Measurements from ENCODE around the gene WDR37. TPM values are rescaled to one million over a fixed set of nuclear protein-coding genes. Genes with fewer than 3 reads are reported as not detected.

The WDR37 gene
- total and polyA plus RNA-seq, 2 donors (not counting 1 experiment from before 2014, with no cell fraction given) = 17.3 to 33.2 TPM

DNA sequence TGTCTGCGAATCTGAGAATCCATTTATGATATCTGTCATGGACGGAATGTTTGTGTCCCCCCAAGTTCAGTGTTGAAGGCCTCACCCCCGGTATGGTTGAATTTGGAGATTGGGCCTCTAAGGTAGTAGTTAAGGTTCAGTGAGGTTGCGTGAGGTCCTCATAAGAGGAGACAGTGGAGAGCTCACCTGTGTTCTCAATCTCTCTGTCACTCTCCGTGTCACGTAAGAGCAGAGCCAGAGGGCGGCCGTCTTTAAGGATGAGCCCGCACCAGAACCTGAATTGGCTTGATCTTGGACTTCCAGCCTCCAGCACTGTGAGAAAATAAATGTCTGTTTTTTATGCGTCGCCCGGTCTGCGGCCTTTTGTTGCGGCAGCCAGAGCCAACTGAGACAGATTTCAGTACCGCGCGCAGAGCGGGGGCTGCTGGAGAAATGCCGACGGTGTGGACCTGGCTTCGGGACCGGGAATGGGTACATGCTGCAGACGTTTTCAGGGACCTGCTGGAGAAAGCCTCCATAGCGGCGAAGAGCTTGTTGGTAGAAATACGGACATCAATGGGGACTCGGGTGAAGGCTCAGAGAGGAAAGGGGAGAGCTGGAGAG lies 40.2 kb downstream of the WDR37 start:
- DNase-seq (no peak), ATAC-seq (ENCODE audit: low read depth) (no peak)
- TF ChIP-seq EZH2 (IDR thresholded peaks at IDR 0.05; ENCODE audit: borderline replicate concordance, insufficient read depth, low read depth, low read length, poor library complexity, severe bottlenecking) (no peak), CTCF (IDR thresholded peaks at IDR 0.05) (no peak)
- no peak overlapping the region for H3K4me2 ChIP-seq (replicated peaks; ENCODE audit: low read depth, low read length, poor library complexity, severe bottlenecking)
- no peak overlapping the region for H3K27ac ChIP-seq (ENCODE audit: low read length in 2 of 2)
- peaks cover 13% of the 10 kb centered on the region for H4K20me1 ChIP-seq (ENCODE audit: control insufficient read depth, insufficient read depth, low read length, poor library complexity, severe bottlenecking)
- H3K27me3 ChIP-seq (replicated peaks in 1 of 4; ENCODE audit: control extremely low read depth in 1 of 4, control insufficient read depth in 3 of 4, insufficient read depth in 4 of 4, low read length in 3 of 4) = no peaks in the 10 kb centered on the region
- 95% methylated on average over 27 of the region's 27 CpGs for WGBS (ENCODE audit: insufficient coverage)
- Mint-ChIP-seq H3K9me3 (ENCODE audit: insufficient read depth) (no peaks in the 10 kb centered on the region), H3K27me3 (no peaks in the 10 kb centered on the region), H3K27ac (no peak overlapping the region), H3K4me1 (no peaks in the 10 kb centered on the region), H3K4me3 (no peak overlapping the region)
- no peak overlapping the region for H2AFZ ChIP-seq (ENCODE audit: insufficient read depth, low read depth, low read length, poor library complexity, severe bottlenecking)
- peaks cover 9 to 63% of the 10 kb centered on the region in 2 experiments for H3K36me3 ChIP-seq (replicated peaks in 1 of 2; ENCODE audit: control extremely low read depth in 1 of 2, control insufficient read depth in 1 of 2, extremely low read depth in 1 of 2, insufficient read depth in 2 of 2, low read length in 1 of 2)
- ChIA-PET POLR2A (no interaction called here), CTCF (no interaction called here)
- H3K79me2 ChIP-seq (ENCODE audit: control insufficient read depth, insufficient read depth, low read length) = peaks cover 23% of the 10 kb centered on the region
- no peak overlapping the region for H3K4me3 ChIP-seq (ENCODE audit: control extremely low read depth in 1 of 5, extremely low read depth in 1 of 5, insufficient read depth in 1 of 5, low read depth in 2 of 5, low read length in 4 of 5)
- H3K4me1 ChIP-seq (ENCODE audit: control insufficient read depth in 2 of 2, insufficient read depth in 2 of 2, low read length in 2 of 2) = no peaks in the 10 kb centered on the region
- no peaks in the 10 kb centered on the region for H3K9me3 ChIP-seq (ENCODE audit: control extremely low read depth in 1 of 3, control insufficient read depth in 2 of 3, insufficient read depth in 1 of 3, low read length in 2 of 3)
- H3K9ac ChIP-seq (ENCODE audit: low read length) = no peak overlapping the region
- intact Hi-C loops (cut with micrococcal nuclease) = no loop called here

GRCh38 chr10:1097436-1097835 lies 41.3 kb downstream of the WDR37 start:
- Mint-ChIP-seq H3K9me3 (ENCODE audit: insufficient read depth) (no peaks in the 10 kb centered on the region), H3K4me1 (no peaks in the 10 kb centered on the region), H3K4me3 (no peak overlapping the region), H3K27me3 (no peaks in the 10 kb centered on the region), H3K27ac (no peak overlapping the region)
- TF ChIP-seq CTCF (IDR thresholded peaks at IDR 0.05) (no peak), EZH2 (IDR thresholded peaks at IDR 0.05; ENCODE audit: borderline replicate concordance, insufficient read depth, low read depth, low read length, poor library complexity, severe bottlenecking) (no peak)
- H3K9ac ChIP-seq (ENCODE audit: low read length) = no peak overlapping the region
- ATAC-seq (ENCODE audit: low read depth) (no peak), DNase-seq (no peak)
- H3K4me3 ChIP-seq (ENCODE audit: control extremely low read depth in 1 of 5, extremely low read depth in 1 of 5, insufficient read depth in 1 of 5, low read depth in 2 of 5, low read length in 4 of 5) = no peak overlapping the region
- no peaks in the 10 kb centered on the region for H3K4me1 ChIP-seq (ENCODE audit: control insufficient read depth in 2 of 2, insufficient read depth in 2 of 2, low read length in 2 of 2)
- H3K36me3 ChIP-seq (replicated peaks in 1 of 2; ENCODE audit: control extremely low read depth in 1 of 2, control insufficient read depth in 1 of 2, extremely low read depth in 1 of 2, insufficient read depth in 2 of 2, low read length in 1 of 2) = peaks cover 9 to 69% of the 10 kb centered on the region in 2 experiments
- WGBS (ENCODE audit: insufficient coverage) = 88% methylated on average over 5 of the region's 6 CpGs
- H3K27ac ChIP-seq (ENCODE audit: low read length in 2 of 2) = no peak overlapping the region
- POLR2A ChIA-PET = no interaction called here
- CTCF ChIA-PET = no interaction called here
- H3K27me3 ChIP-seq (replicated peaks in 1 of 4; ENCODE audit: control extremely low read depth in 1 of 4, control insufficient read depth in 3 of 4, insufficient read depth in 4 of 4, low read length in 3 of 4) = no peaks in the 10 kb centered on the region
- no peak overlapping the region for H3K4me2 ChIP-seq (replicated peaks; ENCODE audit: low read depth, low read length, poor library complexity, severe bottlenecking)
- H2AFZ ChIP-seq (ENCODE audit: insufficient read depth, low read depth, low read length, poor library complexity, severe bottlenecking) = no peak overlapping the region
- no peaks in the 10 kb centered on the region for H3K9me3 ChIP-seq (ENCODE audit: control extremely low read depth in 1 of 3, control insufficient read depth in 2 of 3, insufficient read depth in 1 of 3, low read length in 2 of 3)
- intact Hi-C loops (cut with micrococcal nuclease) = no loop called here
- peaks cover 13% of the 10 kb centered on the region for H4K20me1 ChIP-seq (ENCODE audit: control insufficient read depth, insufficient read depth, low read length, poor library complexity, severe bottlenecking)
- H3K79me2 ChIP-seq (ENCODE audit: control insufficient read depth, insufficient read depth, low read length) = peaks cover 20% of the 10 kb centered on the region

Measured in B cell (primary cell).